ENCODE data around the gene RALGDS.
"Not testable (repeated sequence)": the region's sequence is repeated elsewhere in the genome, so short reads cannot be mapped to it uniquely, and the experiment has no call there.

GRCh38 chr9:133083688-133084087 lies 37.4 kb downstream of the RALGDS start:
- not testable (repeated sequence) for TF ChIP-seq CTCF (IDR thresholded peaks at IDR 0.05)
- peak; percentile 14 to 63 (median 55) for TF ChIP-seq POLR2A (IDR thresholded peaks at IDR 0.05)
